ENCODE data around the gene PDE4D. TPM values are rescaled to one million over a fixed set of nuclear protein-coding genes. Genes with fewer than 3 reads are reported as not detected.

Gene PDE4D
- total and polyA plus RNA-seq, 10 of the 15 experiments (the other 5 are each of a cell fraction or from before 2014, with no cell fraction given): 0.87 to 4.1 (median 2.2) TPM

DNA sequence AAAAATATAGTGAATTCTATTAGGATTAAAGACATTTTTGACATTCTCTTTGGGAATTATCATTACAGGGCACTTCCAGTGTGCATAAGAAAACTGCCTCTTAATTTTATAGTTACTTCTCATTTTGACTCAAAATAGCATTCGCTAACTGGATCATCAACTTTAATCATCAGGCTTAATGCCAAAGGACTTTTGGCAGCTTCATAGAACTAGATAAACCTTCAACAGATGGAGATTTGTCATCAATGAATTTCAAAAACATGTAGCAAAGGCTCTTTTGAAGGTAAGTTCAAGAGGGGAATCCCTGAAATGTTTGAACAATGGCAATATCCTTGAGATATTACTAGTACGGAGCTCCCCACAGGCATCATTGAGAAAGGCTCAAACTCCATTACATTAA lies 447.2 kb downstream of the PDE4D start:
- FAIRE-seq (no peak), DNase-seq (ENCODE audit: low read depth, low spot score) (no peak), ATAC-seq (no peak)
- WGBS (ENCODE audit: insufficient coverage, insufficient replicate concordance, low lambda C conversion rate, missing lambda C conversion rate): 48% methylated on average over 2 of the region's 2 CpGs
- H3K9ac ChIP-seq (ENCODE audit: control insufficient read depth, insufficient read depth, low read length): no peak overlapping the region
- TF ChIP-seq ZNF217 (IDR thresholded peaks at IDR 0.05) (no peak), CHD1 (IDR thresholded peaks at IDR 0.05; ENCODE audit: low read depth, low read length) (no peak), SUPT20H (IDR thresholded peaks at IDR 0.05; ENCODE audit: borderline replicate concordance, control insufficient read depth, low read depth, low read length) (no peak), FOXM1 (IDR thresholded peaks at IDR 0.05; ENCODE audit: low read depth, low read length) (no peak), ZZZ3 (IDR thresholded peaks at IDR 0.05; ENCODE audit: control insufficient read depth, insufficient read length, low read depth) (no peak), NFXL1 (IDR thresholded peaks at IDR 0.05; ENCODE audit: borderline replicate concordance) (no peak), PML (IDR thresholded peaks at IDR 0.05; ENCODE audit: low read length) (no peak), NR2F1 (conservative IDR thresholded peaks at IDR 0.05) (no peak), HDGF (IDR thresholded peaks at IDR 0.05) (no peak), KLF5 (IDR thresholded peaks at IDR 0.05; ENCODE audit: partially characterized antibody) (no peak)
- TF ChIP-seq, protein P1, sequence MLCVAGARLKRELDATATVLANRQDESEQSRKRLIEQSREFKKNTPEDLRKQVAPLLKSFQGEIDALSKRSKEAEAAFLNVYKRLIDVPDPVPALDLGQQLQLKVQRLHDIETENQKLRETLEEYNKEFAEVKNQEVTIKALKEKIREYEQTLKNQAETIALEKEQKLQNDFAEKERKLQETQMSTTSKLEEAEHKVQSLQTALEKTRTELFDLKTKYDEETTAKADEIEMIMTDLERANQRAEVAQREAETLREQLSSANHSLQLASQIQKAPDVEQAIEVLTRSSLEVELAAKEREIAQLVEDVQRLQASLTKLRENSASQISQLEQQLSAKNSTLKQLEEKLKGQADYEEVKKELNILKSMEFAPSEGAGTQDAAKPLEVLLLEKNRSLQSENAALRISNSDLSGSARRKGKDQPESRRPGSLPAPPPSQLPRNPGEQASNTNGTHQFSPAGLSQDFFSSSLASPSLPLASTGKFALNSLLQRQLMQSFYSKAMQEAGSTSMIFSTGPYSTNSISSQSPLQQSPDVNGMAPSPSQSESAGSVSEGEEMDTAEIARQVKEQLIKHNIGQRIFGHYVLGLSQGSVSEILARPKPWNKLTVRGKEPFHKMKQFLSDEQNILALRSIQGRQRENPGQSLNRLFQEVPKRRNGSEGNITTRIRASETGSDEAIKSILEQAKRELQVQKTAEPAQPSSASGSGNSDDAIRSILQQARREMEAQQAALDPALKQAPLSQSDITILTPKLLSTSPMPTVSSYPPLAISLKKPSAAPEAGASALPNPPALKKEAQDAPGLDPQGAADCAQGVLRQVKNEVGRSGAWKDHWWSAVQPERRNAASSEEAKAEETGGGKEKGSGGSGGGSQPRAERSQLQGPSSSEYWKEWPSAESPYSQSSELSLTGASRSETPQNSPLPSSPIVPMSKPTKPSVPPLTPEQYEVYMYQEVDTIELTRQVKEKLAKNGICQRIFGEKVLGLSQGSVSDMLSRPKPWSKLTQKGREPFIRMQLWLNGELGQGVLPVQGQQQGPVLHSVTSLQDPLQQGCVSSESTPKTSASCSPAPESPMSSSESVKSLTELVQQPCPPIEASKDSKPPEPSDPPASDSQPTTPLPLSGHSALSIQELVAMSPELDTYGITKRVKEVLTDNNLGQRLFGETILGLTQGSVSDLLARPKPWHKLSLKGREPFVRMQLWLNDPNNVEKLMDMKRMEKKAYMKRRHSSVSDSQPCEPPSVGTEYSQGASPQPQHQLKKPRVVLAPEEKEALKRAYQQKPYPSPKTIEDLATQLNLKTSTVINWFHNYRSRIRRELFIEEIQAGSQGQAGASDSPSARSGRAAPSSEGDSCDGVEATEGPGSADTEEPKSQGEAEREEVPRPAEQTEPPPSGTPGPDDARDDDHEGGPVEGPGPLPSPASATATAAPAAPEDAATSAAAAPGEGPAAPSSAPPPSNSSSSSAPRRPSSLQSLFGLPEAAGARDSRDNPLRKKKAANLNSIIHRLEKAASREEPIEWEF (IDR thresholded peaks at IDR 0.05; ENCODE audit: insufficient replicate concordance, low read depth, low read length): no peak
- TF ChIP-seq, protein P2, sequence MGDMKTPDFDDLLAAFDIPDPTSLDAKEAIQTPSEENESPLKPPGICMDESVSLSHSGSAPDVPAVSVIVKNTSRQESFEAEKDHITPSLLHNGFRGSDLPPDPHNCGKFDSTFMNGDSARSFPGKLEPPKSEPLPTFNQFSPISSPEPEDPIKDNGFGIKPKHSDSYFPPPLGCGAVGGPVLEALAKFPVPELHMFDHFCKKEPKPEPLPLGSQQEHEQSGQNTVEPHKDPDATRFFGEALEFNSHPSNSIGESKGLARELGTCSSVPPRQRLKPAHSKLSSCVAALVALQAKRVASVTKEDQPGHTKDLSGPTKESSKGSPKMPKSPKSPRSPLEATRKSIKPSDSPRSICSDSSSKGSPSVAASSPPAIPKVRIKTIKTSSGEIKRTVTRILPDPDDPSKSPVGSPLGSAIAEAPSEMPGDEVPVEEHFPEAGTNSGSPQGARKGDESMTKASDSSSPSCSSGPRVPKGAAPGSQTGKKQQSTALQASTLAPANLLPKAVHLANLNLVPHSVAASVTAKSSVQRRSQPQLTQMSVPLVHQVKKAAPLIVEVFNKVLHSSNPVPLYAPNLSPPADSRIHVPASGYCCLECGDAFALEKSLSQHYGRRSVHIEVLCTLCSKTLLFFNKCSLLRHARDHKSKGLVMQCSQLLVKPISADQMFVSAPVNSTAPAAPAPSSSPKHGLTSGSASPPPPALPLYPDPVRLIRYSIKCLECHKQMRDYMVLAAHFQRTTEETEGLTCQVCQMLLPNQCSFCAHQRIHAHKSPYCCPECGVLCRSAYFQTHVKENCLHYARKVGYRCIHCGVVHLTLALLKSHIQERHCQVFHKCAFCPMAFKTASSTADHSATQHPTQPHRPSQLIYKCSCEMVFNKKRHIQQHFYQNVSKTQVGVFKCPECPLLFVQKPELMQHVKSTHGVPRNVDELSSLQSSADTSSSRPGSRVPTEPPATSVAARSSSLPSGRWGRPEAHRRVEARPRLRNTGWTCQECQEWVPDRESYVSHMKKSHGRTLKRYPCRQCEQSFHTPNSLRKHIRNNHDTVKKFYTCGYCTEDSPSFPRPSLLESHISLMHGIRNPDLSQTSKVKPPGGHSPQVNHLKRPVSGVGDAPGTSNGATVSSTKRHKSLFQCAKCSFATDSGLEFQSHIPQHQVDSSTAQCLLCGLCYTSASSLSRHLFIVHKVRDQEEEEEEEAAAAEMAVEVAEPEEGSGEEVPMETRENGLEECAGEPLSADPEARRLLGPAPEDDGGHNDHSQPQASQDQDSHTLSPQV (IDR thresholded peaks at IDR 0.05): no peak
- TF ChIP-seq, protein P3, sequence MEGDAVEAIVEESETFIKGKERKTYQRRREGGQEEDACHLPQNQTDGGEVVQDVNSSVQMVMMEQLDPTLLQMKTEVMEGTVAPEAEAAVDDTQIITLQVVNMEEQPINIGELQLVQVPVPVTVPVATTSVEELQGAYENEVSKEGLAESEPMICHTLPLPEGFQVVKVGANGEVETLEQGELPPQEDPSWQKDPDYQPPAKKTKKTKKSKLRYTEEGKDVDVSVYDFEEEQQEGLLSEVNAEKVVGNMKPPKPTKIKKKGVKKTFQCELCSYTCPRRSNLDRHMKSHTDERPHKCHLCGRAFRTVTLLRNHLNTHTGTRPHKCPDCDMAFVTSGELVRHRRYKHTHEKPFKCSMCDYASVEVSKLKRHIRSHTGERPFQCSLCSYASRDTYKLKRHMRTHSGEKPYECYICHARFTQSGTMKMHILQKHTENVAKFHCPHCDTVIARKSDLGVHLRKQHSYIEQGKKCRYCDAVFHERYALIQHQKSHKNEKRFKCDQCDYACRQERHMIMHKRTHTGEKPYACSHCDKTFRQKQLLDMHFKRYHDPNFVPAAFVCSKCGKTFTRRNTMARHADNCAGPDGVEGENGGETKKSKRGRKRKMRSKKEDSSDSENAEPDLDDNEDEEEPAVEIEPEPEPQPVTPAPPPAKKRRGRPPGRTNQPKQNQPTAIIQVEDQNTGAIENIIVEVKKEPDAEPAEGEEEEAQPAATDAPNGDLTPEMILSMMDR (IDR thresholded peaks at IDR 0.05 in 2 of 3, conservative IDR thresholded peaks at IDR 0.05 in 1 of 3; ENCODE audit: control insufficient read depth in 2 of 3, extremely low read depth in 1 of 3, insufficient read depth in 1 of 3, low read depth in 3 of 3, low read length in 3 of 3): no peak
- no peak overlapping the region for H3K4me2 ChIP-seq (ENCODE audit: control insufficient read depth, insufficient read depth)
- ChIA-PET CTCF (no interaction called here), POLR2A (no interaction called here), RAD21 (ENCODE audit: unreplicated experiment) (no interaction called here), SMC1A (ENCODE audit: uncharacterized antibody, unreplicated experiment) (interaction anchor here (0.9 kb wide), 1 partner anchor 71 kb away, joined by 3 read pairs; no protein-coding TSS in a partner anchor)
- intact Hi-C loops (cut with micrococcal nuclease; ENCODE audit: unreplicated experiment): no loop called here
- H3K36me3 ChIP-seq (ENCODE audit: control insufficient read depth in 2 of 2, insufficient read depth in 2 of 2, low read length in 1 of 2): no peaks in the 10 kb centered on the region
- no peak overlapping the region for H3K27ac ChIP-seq (ENCODE audit: control insufficient read depth, insufficient read depth)
- no peak overlapping the region for H3K4me3 ChIP-seq
- no peaks in the 10 kb centered on the region for H3K27me3 ChIP-seq (replicated peaks in 1 of 2; ENCODE audit: control insufficient read depth in 2 of 2, insufficient read depth in 2 of 2, low read length in 1 of 2)
- H3K79me2 ChIP-seq (ENCODE audit: control insufficient read depth, insufficient read depth, low read length): no peaks in the 10 kb centered on the region
- no peaks in the 10 kb centered on the region for H4K20me1 ChIP-seq (ENCODE audit: control insufficient read depth, insufficient read depth)
- in situ Hi-C loops (cut with MboI): no loop called here
- no peaks in the 10 kb centered on the region for H3K4me1 ChIP-seq (ENCODE audit: control insufficient read depth, insufficient read depth, low read length)
- H2AFZ ChIP-seq (ENCODE audit: control insufficient read depth, low read depth, low read length): no peak overlapping the region
- no TSS peak for BruUV-seq (replicated peaks)
- no peaks in the 10 kb centered on the region for H3K9me3 ChIP-seq (replicated peaks; ENCODE audit: control insufficient read depth, insufficient read depth, low read length)

Data from GM12878 (cell line).